ENCODE measurements around the gene COL4A4.

- TF ChIP-seq TAF1 (IDR thresholded peaks at IDR 0.05; ENCODE audit: borderline replicate concordance, insufficient read depth, low read length): no peak
- no peak for TF ChIP-seq SIN3A (IDR thresholded peaks at IDR 0.05; ENCODE audit: borderline replicate concordance, insufficient read depth, low read length)
- no peak for TF ChIP-seq POLR2AphosphoS5 (IDR thresholded peaks at IDR 0.05; ENCODE audit: low read depth, low read length)
- TF ChIP-seq REST (IDR thresholded peaks at IDR 0.05; ENCODE audit: insufficient read depth in 1 of 2, low read depth in 2 of 2, low read length in 2 of 2): no peak
Measured at GRCh38 chr2:226965376-226965775, 198.6 kb downstream of the COL4A4 start.
